Sigmoid colon (tissue), 3 donors: ENCODE measurements around the gene CC2D2B.

Experiments
- CTCF ChIP-seq, 4 experiments: fragments of 450-650 bp in 3 of 4; fragments of 200-600 bp in 1 of 4; IDR thresholded peaks; one replicate each; pipeline ENCODE4 v1.5.1; 2016 to 2019; ENCODE audit warnings: antibody characterized with exemption in 4 of 4, mild to moderate bottlenecking in 3 of 4, moderate library complexity in 2 of 4
- POLR2A ChIP-seq, 2 donors: fragments of 450-650 bp; IDR thresholded peaks; one replicate each; pipeline ENCODE4 v1.6.1; 2016; ENCODE audit warnings: antibody characterized with exemption in 2 of 2, mild to moderate bottlenecking in 2 of 2, moderate library complexity in 2 of 2

- TF ChIP-seq POLR2A (IDR thresholded peaks at IDR 0.05), result no peak
- TF ChIP-seq CTCF (IDR thresholded peaks at IDR 0.05), result no peak
These were observed 136.3 kb downstream of the CC2D2B start for GRCh38 chr10:96043893-96044715.
